Heart right ventricle (tissue), 16 donors: ENCODE measurements around the gene NXPH1. TPM values are rescaled to one million over a fixed set of nuclear protein-coding genes. Genes with fewer than 3 reads are reported as not detected.

Experiments
- ATAC-seq, 8 donors: fragments of 200-7000 bp; cut with Tn5 transposase; one replicate each; pipeline ENCODE4 v1.9.1; 2020; ENCODE audit warnings: mild to moderate bottlenecking in 8 of 8, moderate library complexity in 8 of 8, moderate number of reproducible peaks in 1 of 8
- DNase-seq, 2 donors: peaks; one replicate each; pipeline ENCODE4 v3.0.0-alpha.2; 2020
- H3K27ac ChIP-seq, 10 donors: fragments of 200-600 bp; sonication (generic) in 2 of 10; one replicate each; pipeline versions ENCODE4 v1.5.0 to v1.8.0; 2020 to 2022; ENCODE audit warnings: mild to moderate bottlenecking in 3 of 10
- H3K27me3 ChIP-seq, 7 donors: fragments of 200-600 bp; one replicate each; pipeline ENCODE4 v1.8.0; 2021 to 2022; ENCODE audit warnings: mild to moderate bottlenecking in 2 of 7
- H3K36me3 ChIP-seq, 9 donors: fragments of 200-600 bp; sonication (generic) in 1 of 9; one replicate each; pipeline versions ENCODE4 v1.5.0 to v1.8.0; 2020 to 2022; ENCODE audit warnings: mild to moderate bottlenecking in 2 of 9
- H3K4me1 ChIP-seq, 9 donors: fragments of 200-600 bp; sonication (generic) in 1 of 9; one replicate each; pipeline versions ENCODE4 v1.5.0 to v1.8.0; 2020 to 2022; ENCODE audit warnings: mild to moderate bottlenecking in 4 of 9
- H3K4me3 ChIP-seq, 10 donors: fragments of 200-600 bp; sonication (generic) in 2 of 10; one replicate each; pipeline versions ENCODE4 v1.5.0 to v1.8.0; 2020 to 2022; ENCODE audit warnings: mild to moderate bottlenecking in 7 of 10, moderate library complexity in 2 of 10
- H3K9me3 ChIP-seq, 11 donors: fragments of 200-600 bp in 10 of 11; sonication (generic) in 2 of 11; one replicate each; pipeline versions ENCODE4 v1.5.0 to v1.8.0; 2013 to 2022; ENCODE audit warnings: mild to moderate bottlenecking in 2 of 11, control low read depth in 1 of 11, moderate library complexity in 1 of 11
- CTCF ChIP-seq, 9 donors: fragments of 200-600 bp; sonication (generic) in 2 of 9; IDR thresholded peaks; one replicate each; pipeline versions ENCODE4 v1.5.0 to v1.8.0; 2021 to 2022; ENCODE audit warnings: antibody characterized with exemption in 9 of 9, mild to moderate bottlenecking in 5 of 9, moderate library complexity in 1 of 9
- WGBS, 2 donors: extraction: QIAGEN DNeasy Blood & Tissue Kit; methylation state at CpG; one replicate each; pipeline ENCODE4 v1.1.7; 2013; ENCODE audit warnings: inconsistent platforms in 1 of 2; 5-methylcytosine and 5-hydroxymethylcytosine counted together
- intact Hi-C, 10 donors: fragments of 100-400 bp; cut with DNase I; formaldehyde crosslinking; loops; one replicate each; pipeline versions ENCODE4 v1.11.1 to v1.14.2; 2022
- polyA plus RNA-seq, 2 donors: library from polyadenylated mRNA; stranded (reverse); fragments of 200-250 nt; gene quantifications; one replicate each; pipeline ENCODE4 v1.2.3, GENCODE V29; 2013
- total RNA-seq, 10 donors: library from RNA; stranded (reverse); fragmentation: NEBNext Ultra II Directional in 3 of 10; extraction: Animal tissue kit (Norgen Biotek cat#: 25700) in 3 of 10; gene quantifications; one replicate each; pipeline versions ENCODE4 v1.2.1 to v1.2.4, GENCODE V29; 2021 to 2023
- donor health status: Arrhythmogenic right ventricular cardiomyopathy.
- donor health status: ischemic (EF 13 %, LVEDD 7.1; RV severe dilation, severe dysfunction).
- donor health status: healthy with polysubstance abuse.
- donor health status: DM: no; HTN: yes; CAD: no.
- donor health status: DM: no; HTN: no; CAD: no.
- donor health status: ischemic (EF 25% LVEDD 6.9; RV normal size, moderate dysfunction).
- donor health status: ischemic (EF 25% LVEDD 5.7; RV mildly dilated, moderate dysfunction).
- donor health status: healthy.
- donor health status: DM: yes; HTN: yes; CAD: no.
- donor health status: Ischemic cardiomyopathy.
- donor health status: ischemic (EF 35%, LVEDD 5.7; RV mildly dilated, moderate dysfunction).
- donor health status: nonischemic (EF 11% LVEDD 7.7; RV severe dilation, severe dysfunction).
- donor health status: DM: yes; HTN: yes; CAD: no.
- donor health status: PGD.
- donor health status: ischemic (EF 29% LVEDD 5.4; RV normal size, mild dysfunction).
- donor health status: nonischemic (EF 23%, LVEDD 6.1; RV moderate dilation, normal function).

Gene NXPH1
- total and polyA plus RNA-seq, 12 donors = not detected

DNA sequence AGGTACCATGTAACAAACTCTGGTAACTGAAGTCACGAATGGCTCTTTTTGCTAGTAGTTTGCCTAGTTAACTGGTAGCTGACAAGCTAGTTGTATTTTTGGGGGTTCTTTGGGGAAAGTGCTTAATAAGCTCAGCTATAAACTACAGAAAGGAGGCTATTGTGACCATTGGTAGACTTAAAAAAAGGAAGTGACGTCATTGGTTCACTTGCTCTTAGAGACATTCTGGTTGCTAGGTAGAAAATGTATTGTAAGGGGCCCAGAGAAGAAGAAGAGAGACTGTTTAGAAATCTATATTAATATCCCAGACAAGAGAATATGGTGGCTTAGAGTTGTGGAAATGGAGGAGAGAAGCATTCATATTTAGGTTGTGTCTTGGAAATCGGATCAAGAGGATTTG, 103.0 kb downstream of the NXPH1 start:
- Histone ChIP-seq H3K36me3 (no peaks in the 10 kb centered on the region), H3K4me1 (no peaks in the 10 kb centered on the region), H3K4me3 (no peak overlapping the region), H3K9me3 (no peaks in the 10 kb centered on the region), H3K27ac (no peak overlapping the region), H3K27me3 (no peaks in the 10 kb centered on the region)
- WGBS, 2 donors = 84 to 89% methylated on average over 3 of the region's 3 CpGs
- DNase-seq (no peak), ATAC-seq (no peak)
- intact Hi-C loops = no loop called here
- no peak for TF ChIP-seq CTCF (IDR thresholded peaks at IDR 0.05)

DNA sequence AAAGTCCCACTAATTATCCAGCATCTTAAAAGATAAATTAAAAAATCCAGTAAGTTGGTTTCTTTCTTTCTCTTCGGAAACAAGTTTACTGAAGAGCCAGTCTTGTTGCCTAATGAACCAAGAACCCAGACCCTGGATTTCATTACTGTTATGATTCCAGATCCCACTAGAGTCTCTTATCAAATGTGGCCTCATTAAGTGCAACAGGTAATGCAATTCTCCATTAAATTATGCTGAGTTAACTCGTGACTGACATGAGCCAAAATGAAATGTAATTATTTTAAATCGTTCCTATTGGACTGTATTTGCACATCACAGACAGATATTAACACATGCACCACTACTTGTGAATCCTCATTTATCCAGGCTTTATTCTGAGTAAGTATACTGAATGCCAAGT, 115.6 kb downstream of the NXPH1 start:
- Histone ChIP-seq H3K9me3 (no peaks in the 10 kb centered on the region), H3K27me3 (no peaks in the 10 kb centered on the region), H3K4me1 (no peaks in the 10 kb centered on the region), H3K27ac (no peak overlapping the region), H3K36me3 (no peaks in the 10 kb centered on the region), H3K4me3 (no peak overlapping the region)
- DNase-seq (no peak), ATAC-seq (no peak)
- 67 to 71% methylated on average over 3 of the region's 3 CpGs for WGBS, 2 donors
- intact Hi-C loops = no loop called here
- TF ChIP-seq CTCF (IDR thresholded peaks at IDR 0.05) = no peak

DNA sequence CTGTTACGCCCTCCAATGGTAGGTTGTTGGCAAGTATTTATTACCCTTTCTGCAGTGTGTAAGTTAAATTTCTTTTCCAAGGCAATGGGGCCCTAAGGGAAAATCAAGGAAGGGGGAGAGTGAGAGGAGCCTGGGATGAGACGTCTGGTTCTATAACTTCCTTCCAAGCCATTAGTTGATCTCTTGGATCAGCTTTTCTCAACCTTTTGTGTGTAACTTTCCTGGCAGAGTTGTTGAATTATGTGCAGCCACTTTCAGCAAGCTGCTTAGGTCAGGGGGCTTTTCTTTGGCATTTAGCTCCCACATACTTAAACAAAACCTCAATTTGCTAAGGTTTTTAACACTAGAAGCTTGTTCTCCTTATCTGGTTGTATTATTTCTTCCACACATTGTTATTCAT, 127.1 kb downstream of the NXPH1 start:
- no peaks in the 10 kb centered on the region for H3K4me1 ChIP-seq
- intact Hi-C loops = no loop called here
- WGBS, 2 donors = 62 to 63% methylated on average over 2 of the region's 2 CpGs

DNA sequence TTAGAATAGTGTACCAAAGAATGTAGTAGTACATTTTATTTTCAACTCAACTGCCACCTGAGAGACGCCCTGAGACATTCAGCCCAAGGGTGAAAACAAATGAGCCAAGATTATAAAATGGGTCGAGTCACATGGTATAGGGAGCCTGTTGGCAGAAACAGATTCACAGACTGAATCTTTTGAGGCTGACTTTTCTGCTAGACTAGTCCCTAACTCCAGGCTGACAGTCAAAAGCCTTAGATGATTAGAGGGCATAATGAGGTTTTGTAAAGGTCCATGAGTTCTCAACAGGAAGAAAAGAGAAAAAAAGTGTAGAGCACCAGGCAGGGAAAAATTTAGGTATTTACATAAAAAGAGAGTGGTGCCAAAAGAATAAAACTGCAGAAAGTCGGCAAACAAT, 128.0 kb downstream of the NXPH1 start:
- Histone ChIP-seq H3K4me1 (no peaks in the 10 kb centered on the region), H3K27ac (no peak overlapping the region), H3K36me3 (no peaks in the 10 kb centered on the region), H3K4me3 (no peak overlapping the region), H3K27me3 (no peaks in the 10 kb centered on the region), H3K9me3 (no peaks in the 10 kb centered on the region)
- TF ChIP-seq CTCF (IDR thresholded peaks at IDR 0.05) = no peak
- intact Hi-C loops = no loop called here
- DNase-seq (no peak), ATAC-seq (no peak)
- 59 to 69% methylated on average over 3 of the region's 3 CpGs for WGBS, 2 donors

More for the DNA sequence above, 127.1 kb downstream of the NXPH1 start:
- Histone ChIP-seq H3K36me3 (no peaks in the 10 kb centered on the region), H3K27me3 (no peaks in the 10 kb centered on the region), H3K4me3 (no peak overlapping the region), H3K9me3 (no peaks in the 10 kb centered on the region), H3K27ac (no peak overlapping the region)
- DNase-seq (no peak), ATAC-seq (no peak)
- TF ChIP-seq CTCF (IDR thresholded peaks at IDR 0.05) = no peak

DNA sequence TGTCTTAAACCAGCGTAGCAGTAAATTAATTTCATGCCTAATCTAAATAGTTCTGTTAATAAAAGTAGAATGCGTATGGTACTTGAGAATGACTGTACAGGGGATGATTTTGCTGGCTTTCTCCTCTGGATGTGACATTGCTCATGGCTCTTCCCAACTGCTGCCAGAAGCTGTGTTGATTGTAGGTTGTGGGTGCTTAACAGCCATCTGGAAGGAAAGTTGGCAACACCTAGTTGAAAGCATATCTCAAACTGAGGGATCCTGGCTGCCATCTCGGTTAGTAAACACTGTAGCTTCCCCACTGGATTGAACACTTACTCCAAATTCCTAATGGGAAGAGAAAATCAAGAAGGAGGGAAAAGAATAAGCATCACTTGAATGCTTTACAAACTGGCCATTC, 130.9 kb downstream of the NXPH1 start:
- no peaks in the 10 kb centered on the region for H3K4me1 ChIP-seq
- no peak for ATAC-seq
- H3K4me3 ChIP-seq = no peak overlapping the region
- H3K9me3 ChIP-seq = no peaks in the 10 kb centered on the region
- DNase-seq = no peak
- H3K27me3 ChIP-seq = no peaks in the 10 kb centered on the region
- intact Hi-C loops = no loop called here
- no peak for TF ChIP-seq CTCF (IDR thresholded peaks at IDR 0.05)
- H3K27ac ChIP-seq = no peak overlapping the region
- H3K36me3 ChIP-seq = no peaks in the 10 kb centered on the region
- 77 to 80% methylated on average over 3 of the region's 3 CpGs for WGBS, 2 donors
